Measurements from ENCODE around the gene G0S2. TPM values are rescaled to one million over a fixed set of nuclear protein-coding genes. Genes with fewer than 3 reads are reported as not detected.

Gene G0S2
- total RNA-seq, 1 experiment from 2014 or later = 0.35 TPM

GRCh38 chr1:209723265-209723664 lies 48.1 kb downstream of the G0S2 start:
- no CpG with 5 or more reads among the region's 3 CpGs for WGBS (ENCODE audit: extremely low coverage, insufficient read length, low lambda C conversion rate)
- no peaks in the 10 kb centered on the region for H3K79me2 ChIP-seq (ENCODE audit: insufficient read depth, low read length)
- H2BK5ac ChIP-seq (ENCODE audit: insufficient read length, low read length) = no peak overlapping the region
- no peak overlapping the region for H2BK20ac ChIP-seq (ENCODE audit: low read depth, low read length, poor library complexity, severe bottlenecking)
- no peak overlapping the region for H2BK120ac ChIP-seq (ENCODE audit: low read depth, low read length, poor library complexity, severe bottlenecking)
- H3K27ac ChIP-seq (ENCODE audit: insufficient read length, low read depth, low read length) = no peak overlapping the region
- H2BK12ac ChIP-seq (ENCODE audit: insufficient read length, low read depth, low read length) = no peak overlapping the region
- no peak for TF ChIP-seq CTCF (conservative IDR thresholded peaks at IDR 0.05)
- Mint-ChIP-seq H3K4me3 (no peak overlapping the region), H3K27ac (no peak overlapping the region), H3K27me3 (ENCODE audit: low read depth) (peaks cover 9% of the 10 kb centered on the region), H3K36me3 (ENCODE audit: insufficient read depth in 1 of 3, low read depth in 3 of 3) (no peaks in the 10 kb centered on the region), H3K9me3 (no peaks in the 10 kb centered on the region), H3K4me1 (no peaks in the 10 kb centered on the region)
- no peaks in the 10 kb centered on the region for H3K23me2 ChIP-seq (ENCODE audit: insufficient read length, low read depth, low read length, poor library complexity, severe bottlenecking)
- no peak overlapping the region for H3K23ac ChIP-seq (ENCODE audit: insufficient read length, low read depth, low read length)
- H3K14ac ChIP-seq (ENCODE audit: insufficient read depth, low read length) = no peak overlapping the region
- no peaks in the 10 kb centered on the region for H3K79me1 ChIP-seq (ENCODE audit: insufficient read depth, low read depth, low read length, poor library complexity, severe bottlenecking)
- H3K9me3 ChIP-seq (ENCODE audit: control insufficient read depth, low read depth, low read length) = no peaks in the 10 kb centered on the region
- H4K20me1 ChIP-seq (ENCODE audit: control insufficient read depth, insufficient read depth, insufficient read length) = no peaks in the 10 kb centered on the region
- no peak overlapping the region for H2AK5ac ChIP-seq (ENCODE audit: insufficient read length, low read length)
- no peak overlapping the region for H3T11ph ChIP-seq (ENCODE audit: low read length)
- H3K4me1 ChIP-seq (ENCODE audit: insufficient read depth, low read length) = no peaks in the 10 kb centered on the region
- no peak overlapping the region for H2AFZ ChIP-seq (ENCODE audit: low read length)
- no peak overlapping the region for H4K8ac ChIP-seq (replicated peaks; ENCODE audit: insufficient read length, low read depth, low read length)
- no peak overlapping the region for H3K4me2 ChIP-seq (ENCODE audit: insufficient read depth, insufficient read length, low read length)
- no peak overlapping the region for H3K56ac ChIP-seq (ENCODE audit: insufficient read length, low read depth, low read length)
- H3K18ac ChIP-seq (ENCODE audit: insufficient read length, low read depth, low read length) = no peak overlapping the region
- no peaks in the 10 kb centered on the region for H3K27me3 ChIP-seq (ENCODE audit: insufficient read depth, low read length)
- no peak for DNase-seq
- no peak overlapping the region for H4K5ac ChIP-seq (ENCODE audit: insufficient read length, low read depth, low read length)
- H3K9ac ChIP-seq (ENCODE audit: extremely low read depth, insufficient read length, low read length) = no peak overlapping the region
- H2BK15ac ChIP-seq (ENCODE audit: low read depth, low read length) = no peak overlapping the region
- H4K91ac ChIP-seq (ENCODE audit: insufficient read length, low read depth, low read length) = no peak overlapping the region
- no peak overlapping the region for H3K4ac ChIP-seq (ENCODE audit: low read depth, low read length)
